Neuronal stem cell (in vitro differentiated cells): ENCODE measurements around the gene NOS1AP.

Experiments used
- DNase-seq: peaks from one replicate; pipeline ENCODE4 v3.0.0-alpha.2; 2013; ENCODE audit warnings: low spot score
- H2AFZ ChIP-seq: one replicate; pipeline ENCODE4 v1.6.1; 2013; ENCODE audit warnings: mild to moderate bottlenecking, low read length, inconsistent platforms
- H2AK5ac ChIP-seq: 2 replicates; pipeline ENCODE4 v1.6.1; 2013; ENCODE audit warnings: low read depth, mild to moderate bottlenecking, inconsistent platforms, low read length, moderate library complexity, mixed read lengths
- H2BK120ac ChIP-seq: 2 replicates; pipeline ENCODE4 v1.6.1; 2013; ENCODE audit warnings: low read depth, mild to moderate bottlenecking, inconsistent platforms, low read length, moderate library complexity, mixed read lengths
- H2BK12ac ChIP-seq: one replicate; pipeline ENCODE4 v1.6.1; 2013; ENCODE audit warnings: low read length, inconsistent platforms
- H2BK15ac ChIP-seq: 2 replicates; pipeline ENCODE4 v1.6.1; 2013; ENCODE audit warnings: mild to moderate bottlenecking, low read length, inconsistent platforms, mixed read lengths
- H2BK5ac ChIP-seq: one replicate; pipeline ENCODE4 v1.6.1; 2013; ENCODE audit warnings: inconsistent platforms, mild to moderate bottlenecking, low read length, moderate library complexity
- H3K14ac ChIP-seq: one replicate; pipeline ENCODE4 v1.6.1; 2013; ENCODE audit warnings: low read length, inconsistent platforms
- H3K18ac ChIP-seq: 2 replicates; pipeline ENCODE4 v1.6.1; 2013; ENCODE audit warnings: low read length, inconsistent platforms
- H3K23ac ChIP-seq: 2 replicates; pipeline ENCODE4 v1.6.1; 2013; ENCODE audit warnings: low read depth, mild to moderate bottlenecking, mixed read lengths, low read length, inconsistent platforms; ENCODE audit not compliant: poor library complexity
- H3K27ac ChIP-seq: replicated peaks from 3 replicates; pipeline ENCODE4 v1.5.1; 2013; ENCODE audit warnings: low read length, inconsistent platforms
- H3K27me3 ChIP-seq, 3 experiments: 2 replicates each; pipeline ENCODE4 v1.6.1; 2013; ENCODE audit warnings: low read length in 3 of 3, mild to moderate bottlenecking in 2 of 3, inconsistent platforms in 1 of 3, low read depth in 1 of 3, mixed read lengths in 1 of 3, moderate library complexity in 1 of 3; ENCODE audit not compliant: control insufficient read depth in 3 of 3, insufficient read depth in 3 of 3
- H3K36me3 ChIP-seq, 2 donors: replicated peaks in 1 of 2; 2 replicates each; pipeline ENCODE4 v1.6.1; 2013; ENCODE audit warnings: low read length in 2 of 2; ENCODE audit not compliant: control insufficient read depth in 2 of 2, insufficient read depth in 2 of 2
- H3K4ac ChIP-seq: 2 replicates; pipeline ENCODE4 v1.6.1; 2013; ENCODE audit warnings: inconsistent platforms, mild to moderate bottlenecking, low read length, moderate library complexity
- H3K4me1 ChIP-seq, 2 donors: 1 replicate in 1 of 2; 2 replicates in 1 of 2; pipeline ENCODE4 v1.6.1; 2013; ENCODE audit warnings: low read length in 2 of 2, low read depth in 1 of 2; ENCODE audit not compliant: control insufficient read depth in 2 of 2, insufficient read depth in 1 of 2
- H3K4me2 ChIP-seq: one replicate; pipeline ENCODE4 v1.6.1; 2013; ENCODE audit warnings: mild to moderate bottlenecking, low read length, inconsistent platforms; ENCODE audit not compliant: insufficient read depth, poor library complexity, severe bottlenecking
- H3K4me3 ChIP-seq, 2 donors: 2 replicates each; pipeline ENCODE4 v1.5.1; 2013; ENCODE audit warnings: low read length in 2 of 2, mild to moderate bottlenecking in 2 of 2, inconsistent platforms in 1 of 2, moderate library complexity in 1 of 2
- H3K79me1 ChIP-seq: one replicate; pipeline ENCODE4 v1.6.1; 2013; ENCODE audit warnings: low read depth, mild to moderate bottlenecking, inconsistent platforms, low read length, moderate library complexity
- H3K9ac ChIP-seq: one replicate; pipeline ENCODE4 v1.6.1; 2013; ENCODE audit warnings: mild to moderate bottlenecking, low read depth, low read length, inconsistent platforms; ENCODE audit not compliant: poor library complexity
- H3K9me3 ChIP-seq, 2 donors: replicated peaks in 1 of 2; 2 replicates each; pipeline versions ENCODE3 to v1.6.1; 2013; ENCODE audit warnings: low read length in 2 of 2, mild to moderate bottlenecking in 2 of 2, inconsistent platforms in 1 of 2, low read depth in 1 of 2, mixed read lengths in 1 of 2, moderate library complexity in 1 of 2; ENCODE audit not compliant: control insufficient read depth in 2 of 2, insufficient read depth in 1 of 2
- H4K8ac ChIP-seq: one replicate; pipeline ENCODE4 v1.6.1; 2013; ENCODE audit warnings: low read depth, mild to moderate bottlenecking, inconsistent platforms, low read length, moderate library complexity
- H4K91ac ChIP-seq: one replicate; pipeline ENCODE4 v1.6.1; 2013; ENCODE audit warnings: low read length, low read depth, mild to moderate bottlenecking, inconsistent platforms; ENCODE audit not compliant: poor library complexity
- WGBS, 2 donors: extraction: QIAGEN DNeasy Blood & Tissue Kit; methylation state at CpG; one replicate each; pipeline ENCODE4 v1.1.7; 2013; ENCODE audit warnings: missing lambda C conversion rate in 2 of 2, mixed read lengths in 1 of 2; ENCODE audit not compliant: insufficient read length in 2 of 2, insufficient replicate concordance in 1 of 2; ENCODE audit errors: extremely low coverage in 2 of 2; 5-methylcytosine and 5-hydroxymethylcytosine counted together

NOS1AP gene

DNA sequence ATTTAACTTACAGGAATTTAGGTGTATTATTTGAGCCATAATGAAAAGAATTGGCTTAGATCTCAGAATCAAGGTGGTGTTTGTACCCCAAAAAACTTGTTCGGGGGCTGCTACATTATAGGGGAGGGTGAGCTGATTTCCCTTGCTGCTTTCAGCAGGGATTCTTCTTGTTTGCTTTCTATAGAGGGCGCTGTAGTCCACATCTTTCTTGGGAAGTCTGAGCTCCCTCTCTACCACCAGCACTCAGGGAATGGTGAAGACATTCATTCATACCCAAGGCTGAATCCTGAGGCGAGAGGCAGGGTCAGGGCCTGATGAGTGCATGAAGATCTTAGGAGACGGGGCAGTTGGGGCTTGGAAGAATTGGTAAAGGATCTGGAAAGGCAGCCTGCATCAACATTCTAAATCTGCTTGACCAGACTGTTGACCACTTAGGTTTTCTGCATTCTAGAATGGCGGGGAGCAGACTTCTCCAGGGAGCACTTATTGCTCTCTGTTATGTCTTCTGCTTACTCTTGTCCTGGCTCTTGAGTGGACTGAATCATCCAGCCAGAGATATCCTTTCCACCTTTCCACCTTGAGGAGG, 288.3 kb downstream of the NOS1AP start:
- Histone ChIP-seq H3K4me1 (peaks cover 0 to 5% of the 10 kb centered on the region in 2 donors), H2BK5ac (no peak overlapping the region), H3K23ac (no peak overlapping the region), H3K27me3 (no peaks in the 10 kb centered on the region), H4K8ac (no peak overlapping the region), H4K91ac (no peak overlapping the region), H2AFZ (no peak overlapping the region), H3K18ac (no peak overlapping the region), H3K79me1 (no peaks in the 10 kb centered on the region), H3K9ac (no peak overlapping the region), H2BK120ac (no peak overlapping the region), H3K9me3 (no peaks in the 10 kb centered on the region), H2BK15ac (no peak overlapping the region), H2AK5ac (no peak overlapping the region), H3K4me2 (no peak overlapping the region), H3K4ac (no peak overlapping the region), H3K14ac (no peak overlapping the region), H3K36me3 (peaks cover 7 to 73% of the 10 kb centered on the region in 2 donors), H3K4me3 (no peak overlapping the region), H2BK12ac (no peak overlapping the region), H3K27ac (no peak overlapping the region)
- no CpG with 5 or more reads among the region's 5 CpGs for WGBS, 2 donors
- DNase-seq, result peak; percentile 51

DNA sequence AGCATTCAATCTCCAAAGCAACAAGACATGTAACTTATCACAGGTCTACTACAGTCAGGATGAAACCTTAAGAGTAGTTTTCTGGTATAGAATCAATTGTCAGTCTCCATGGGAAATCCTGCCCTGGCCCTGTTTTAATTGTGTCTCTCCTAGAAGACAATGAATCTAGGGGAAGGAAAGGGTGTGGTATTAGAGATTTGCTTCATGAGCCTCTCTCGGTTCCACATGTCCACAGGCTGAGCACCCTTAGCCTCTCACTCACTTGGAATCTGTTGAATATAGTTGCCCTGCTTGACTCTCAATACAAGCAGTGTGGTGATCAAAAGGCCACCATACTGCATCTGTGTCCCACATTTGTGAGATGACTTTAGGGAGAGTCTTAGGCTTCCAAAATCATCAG, 289.4 kb downstream of the NOS1AP start:
- H3K4me3 ChIP-seq, result no peak overlapping the region
- no peak overlapping the region for H3K9ac ChIP-seq
- no peak for DNase-seq

DNA sequence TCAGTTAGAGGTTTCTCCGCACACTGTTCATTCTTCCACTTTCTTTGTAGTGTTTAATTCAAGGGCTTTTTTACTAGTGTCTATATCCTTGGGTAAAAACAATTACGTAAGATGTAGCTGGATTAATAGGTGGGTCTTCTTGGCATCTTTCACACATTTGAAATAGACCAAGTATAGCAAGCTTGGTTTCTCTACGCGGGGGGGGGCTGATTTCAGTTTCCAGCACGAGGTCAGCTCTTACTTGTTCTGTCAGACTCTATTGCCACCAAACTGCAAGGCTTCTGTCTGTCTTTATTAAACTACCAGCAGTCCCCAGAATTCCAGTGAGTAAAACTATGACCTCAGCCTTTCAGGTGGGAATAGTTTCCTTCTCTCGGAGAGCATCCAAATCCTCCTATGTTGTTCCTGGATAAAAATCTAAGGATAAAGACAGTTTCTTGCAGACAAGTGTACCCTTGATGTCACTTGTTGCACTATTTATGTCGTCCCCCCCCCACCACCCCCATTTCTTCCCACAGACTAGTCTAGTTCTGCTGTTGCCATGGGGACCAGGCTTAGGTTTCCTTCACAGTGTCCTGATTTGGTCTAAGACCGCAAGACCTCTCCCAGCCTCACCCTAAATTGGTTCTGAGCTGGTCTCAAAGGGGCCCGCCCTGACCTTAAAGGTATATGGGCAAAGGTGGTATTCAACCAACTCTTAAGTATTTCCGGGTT, 290.2 kb downstream of the NOS1AP start:
- Histone ChIP-seq H2BK5ac (no peak overlapping the region), H2BK12ac (no peak overlapping the region), H3K79me1 (no peaks in the 10 kb centered on the region), H3K4me2 (no peak overlapping the region), H3K9ac (no peak overlapping the region), H4K8ac (no peak overlapping the region), H2BK120ac (no peak overlapping the region), H3K27me3 (no peaks in the 10 kb centered on the region), H3K23ac (no peak overlapping the region), H3K36me3 (peaks cover 7 to 78% of the 10 kb centered on the region in 2 donors), H2AK5ac (no peak overlapping the region), H3K14ac (no peak overlapping the region), H3K27ac (no peak overlapping the region), H3K18ac (no peak overlapping the region), H3K4me3 (no peak overlapping the region), H2AFZ (no peak overlapping the region), H2BK15ac (no peak overlapping the region), H3K9me3 (no peaks in the 10 kb centered on the region), H4K91ac (no peak overlapping the region), H3K4me1 (no peaks in the 10 kb centered on the region), H3K4ac (no peak overlapping the region)
- no CpG with 5 or more reads among the region's 10 CpGs for WGBS, 2 donors
- no peak for DNase-seq

More for the DNA sequence above, 289.4 kb downstream of the NOS1AP start:
- no peak overlapping the region for H2AK5ac ChIP-seq
- H3K23ac ChIP-seq, result no peak overlapping the region
- no peaks in the 10 kb centered on the region for H3K9me3 ChIP-seq
- no peaks in the 10 kb centered on the region for H3K4me1 ChIP-seq
- no peaks in the 10 kb centered on the region for H3K79me1 ChIP-seq
- no CpG with 5 or more reads among the region's 1 CpG for WGBS, 2 donors
- H3K27me3 ChIP-seq, result no peaks in the 10 kb centered on the region
- H3K36me3 ChIP-seq, result peaks cover 7 to 79% of the 10 kb centered on the region in 2 donors
- no peak overlapping the region for H2BK12ac ChIP-seq
- no peak overlapping the region for H3K18ac ChIP-seq
- H3K14ac ChIP-seq, result no peak overlapping the region
- H4K8ac ChIP-seq, result no peak overlapping the region
- no peak overlapping the region for H2AFZ ChIP-seq
- no peak overlapping the region for H4K91ac ChIP-seq
- no peak overlapping the region for H2BK15ac ChIP-seq
- H3K4me2 ChIP-seq, result no peak overlapping the region
- no peak overlapping the region for H3K4ac ChIP-seq
- H3K27ac ChIP-seq, result no peak overlapping the region
- H2BK120ac ChIP-seq, result no peak overlapping the region
- no peak overlapping the region for H2BK5ac ChIP-seq

DNA sequence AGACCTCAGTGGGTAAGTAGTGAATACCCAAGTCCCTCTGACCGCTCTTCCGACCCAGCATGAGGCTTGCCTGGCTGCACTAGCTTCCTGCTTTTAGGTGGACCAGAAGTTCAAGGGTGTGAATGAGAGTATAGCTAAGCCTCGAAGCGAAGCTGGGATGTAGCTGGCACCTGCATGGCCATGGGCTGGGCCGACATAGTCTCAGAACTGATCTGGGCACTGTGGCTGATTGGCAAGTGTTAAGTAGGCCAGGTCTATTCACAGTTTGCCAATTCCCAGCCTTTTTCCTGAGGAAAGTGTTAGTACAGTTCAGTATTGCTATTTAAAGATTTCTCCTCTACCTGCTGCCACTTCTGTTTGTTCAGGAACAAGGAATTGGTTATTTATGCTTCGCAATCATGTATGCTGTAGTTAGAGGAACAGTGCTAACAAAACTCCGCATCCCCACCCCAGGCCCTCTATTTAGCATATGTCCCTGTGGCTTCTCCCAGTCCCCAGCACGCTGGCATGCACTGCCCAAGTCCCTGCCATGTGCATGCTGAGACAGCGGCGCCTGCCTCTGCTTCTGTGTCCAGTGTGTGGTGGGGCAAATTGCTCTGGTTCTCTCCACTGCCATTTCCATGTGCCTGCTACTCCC, 290.9 kb downstream of the NOS1AP start:
- Histone ChIP-seq H3K4me1 (no peaks in the 10 kb centered on the region), H3K4me3 (no peak overlapping the region), H3K23ac (no peak overlapping the region), H3K4me2 (no peak overlapping the region), H4K8ac (no peak overlapping the region), H3K79me1 (no peaks in the 10 kb centered on the region), H2BK15ac (no peak overlapping the region), H2AK5ac (no peak overlapping the region), H2BK120ac (no peak overlapping the region), H2BK5ac (no peak overlapping the region), H3K14ac (no peak overlapping the region), H2AFZ (no peak overlapping the region), H3K4ac (no peak overlapping the region), H3K27ac (no peak overlapping the region), H3K36me3 (peaks cover 4 to 77% of the 10 kb centered on the region in 2 donors), H3K9me3 (no peaks in the 10 kb centered on the region), H4K91ac (no peak overlapping the region), H3K18ac (no peak overlapping the region), H3K9ac (no peak overlapping the region), H3K27me3 (no peaks in the 10 kb centered on the region), H2BK12ac (no peak overlapping the region)
- no CpG with 5 or more reads among the region's 10 CpGs for WGBS, 2 donors
- DNase-seq, result no peak
